ENCODE results near the gene NETO2. TPM values are rescaled to one million over a fixed set of nuclear protein-coding genes. Genes with fewer than 3 reads are reported as not detected.

NETO2 gene
- total RNA-seq, 1 experiment from 2014 or later, result 38.2 TPM

DNA sequence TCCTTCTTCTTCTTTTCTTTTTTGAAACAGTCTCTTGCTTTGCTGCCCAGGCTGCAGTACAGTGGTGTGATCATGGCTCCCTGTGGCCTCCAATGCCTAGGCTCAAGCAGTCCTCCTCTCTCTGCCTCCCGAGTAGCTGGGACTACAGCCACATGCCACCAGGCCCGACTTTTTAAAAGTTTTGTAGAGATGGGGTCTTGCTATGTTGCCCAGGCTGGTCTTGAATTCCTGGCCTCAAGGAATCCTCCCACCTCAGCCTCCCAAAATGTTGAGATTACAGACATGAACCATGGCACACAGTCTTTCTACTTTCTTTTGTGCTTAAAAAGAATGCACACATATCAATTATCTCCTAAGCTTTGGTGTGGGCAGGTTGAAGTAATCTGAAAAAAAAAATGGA lies 109.3 kb downstream of the NETO2 start:
- Histone ChIP-seq H3K27me3 (ENCODE audit: control insufficient read depth, insufficient read depth, low read length) (no peaks in the 10 kb centered on the region), H3K4me1 (ENCODE audit: control insufficient read depth, insufficient read depth, low read length) (no peaks in the 10 kb centered on the region), H3K36me3 (ENCODE audit: control insufficient read depth, insufficient read depth, low read length) (no peaks in the 10 kb centered on the region), H3K9me3 (ENCODE audit: control insufficient read depth, insufficient read depth, low read depth, low read length) (no peaks in the 10 kb centered on the region), H3K4me3 (ENCODE audit: low read depth in 2 of 2, low read length in 2 of 2) (no peak overlapping the region), H3K27ac (ENCODE audit: low read length) (no peak overlapping the region)
- ChIA-PET POLR2A (no interaction called here), CTCF (interaction anchor here (0.6 kb wide), 1 partner anchor 26 kb away, joined by 3 read pairs; no protein-coding TSS in a partner anchor)
- TF ChIP-seq SIN3A (IDR thresholded peaks at IDR 0.05; ENCODE audit: borderline replicate concordance, insufficient read depth, low read depth, low read length) (no peak), TCF7L2 (IDR thresholded peaks at IDR 0.05; ENCODE audit: low read depth, low read length) (no peak), POLR2AphosphoS5 (IDR thresholded peaks at IDR 0.05; ENCODE audit: low read depth, low read length) (no peak)
- TF ChIP-seq, protein P1, sequence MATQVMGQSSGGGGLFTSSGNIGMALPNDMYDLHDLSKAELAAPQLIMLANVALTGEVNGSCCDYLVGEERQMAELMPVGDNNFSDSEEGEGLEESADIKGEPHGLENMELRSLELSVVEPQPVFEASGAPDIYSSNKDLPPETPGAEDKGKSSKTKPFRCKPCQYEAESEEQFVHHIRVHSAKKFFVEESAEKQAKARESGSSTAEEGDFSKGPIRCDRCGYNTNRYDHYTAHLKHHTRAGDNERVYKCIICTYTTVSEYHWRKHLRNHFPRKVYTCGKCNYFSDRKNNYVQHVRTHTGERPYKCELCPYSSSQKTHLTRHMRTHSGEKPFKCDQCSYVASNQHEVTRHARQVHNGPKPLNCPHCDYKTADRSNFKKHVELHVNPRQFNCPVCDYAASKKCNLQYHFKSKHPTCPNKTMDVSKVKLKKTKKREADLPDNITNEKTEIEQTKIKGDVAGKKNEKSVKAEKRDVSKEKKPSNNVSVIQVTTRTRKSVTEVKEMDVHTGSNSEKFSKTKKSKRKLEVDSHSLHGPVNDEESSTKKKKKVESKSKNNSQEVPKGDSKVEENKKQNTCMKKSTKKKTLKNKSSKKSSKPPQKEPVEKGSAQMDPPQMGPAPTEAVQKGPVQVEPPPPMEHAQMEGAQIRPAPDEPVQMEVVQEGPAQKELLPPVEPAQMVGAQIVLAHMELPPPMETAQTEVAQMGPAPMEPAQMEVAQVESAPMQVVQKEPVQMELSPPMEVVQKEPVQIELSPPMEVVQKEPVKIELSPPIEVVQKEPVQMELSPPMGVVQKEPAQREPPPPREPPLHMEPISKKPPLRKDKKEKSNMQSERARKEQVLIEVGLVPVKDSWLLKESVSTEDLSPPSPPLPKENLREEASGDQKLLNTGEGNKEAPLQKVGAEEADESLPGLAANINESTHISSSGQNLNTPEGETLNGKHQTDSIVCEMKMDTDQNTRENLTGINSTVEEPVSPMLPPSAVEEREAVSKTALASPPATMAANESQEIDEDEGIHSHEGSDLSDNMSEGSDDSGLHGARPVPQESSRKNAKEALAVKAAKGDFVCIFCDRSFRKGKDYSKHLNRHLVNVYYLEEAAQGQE (IDR thresholded peaks at IDR 0.05; ENCODE audit: insufficient read depth in 1 of 2, low read depth in 2 of 2, low read length in 1 of 2), result no peak
- TF ChIP-seq, protein P2, sequence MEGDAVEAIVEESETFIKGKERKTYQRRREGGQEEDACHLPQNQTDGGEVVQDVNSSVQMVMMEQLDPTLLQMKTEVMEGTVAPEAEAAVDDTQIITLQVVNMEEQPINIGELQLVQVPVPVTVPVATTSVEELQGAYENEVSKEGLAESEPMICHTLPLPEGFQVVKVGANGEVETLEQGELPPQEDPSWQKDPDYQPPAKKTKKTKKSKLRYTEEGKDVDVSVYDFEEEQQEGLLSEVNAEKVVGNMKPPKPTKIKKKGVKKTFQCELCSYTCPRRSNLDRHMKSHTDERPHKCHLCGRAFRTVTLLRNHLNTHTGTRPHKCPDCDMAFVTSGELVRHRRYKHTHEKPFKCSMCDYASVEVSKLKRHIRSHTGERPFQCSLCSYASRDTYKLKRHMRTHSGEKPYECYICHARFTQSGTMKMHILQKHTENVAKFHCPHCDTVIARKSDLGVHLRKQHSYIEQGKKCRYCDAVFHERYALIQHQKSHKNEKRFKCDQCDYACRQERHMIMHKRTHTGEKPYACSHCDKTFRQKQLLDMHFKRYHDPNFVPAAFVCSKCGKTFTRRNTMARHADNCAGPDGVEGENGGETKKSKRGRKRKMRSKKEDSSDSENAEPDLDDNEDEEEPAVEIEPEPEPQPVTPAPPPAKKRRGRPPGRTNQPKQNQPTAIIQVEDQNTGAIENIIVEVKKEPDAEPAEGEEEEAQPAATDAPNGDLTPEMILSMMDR (IDR thresholded peaks at IDR 0.05), result no peak
- intact Hi-C loops (cut with micrococcal nuclease; ENCODE audit: unreplicated experiment) (no loop called here), in situ Hi-C loops (cut with HindIII; ENCODE audit: low pct_unique_long_range_greater_than_20kb, low sequenced_read_pairs) (no loop called here)
- no TSS peak for BruUV-seq (replicated peaks)
- ATAC-seq, result no peak
- no peak for DNase-seq (ENCODE audit: low read depth, low spot score)

DNA sequence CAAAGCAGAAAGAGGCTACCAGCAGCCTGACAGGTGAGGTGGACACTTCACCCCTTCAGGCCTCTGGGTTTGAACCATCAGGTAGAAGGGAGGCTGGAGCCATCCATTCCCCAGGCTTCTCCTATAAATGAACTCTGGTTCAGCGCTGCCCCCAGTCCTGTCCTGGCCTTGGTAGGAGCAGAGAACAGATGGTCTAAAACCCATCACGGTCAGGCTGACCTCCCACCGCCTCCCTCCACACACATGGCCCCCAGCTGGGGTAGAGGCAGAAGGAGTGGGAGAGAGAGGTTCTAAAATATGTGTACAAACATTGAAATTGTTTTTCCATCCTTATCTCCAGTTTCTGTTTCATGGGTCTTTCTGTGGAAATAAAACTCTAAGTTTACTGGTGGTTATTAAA lies 110.6 kb downstream of the NETO2 start:
- CTCF ChIA-PET, result no interaction called here

More for the DNA sequence above, 110.6 kb downstream of the NETO2 start:
- ATAC-seq, result no peak
- H3K27me3 ChIP-seq (ENCODE audit: control insufficient read depth, insufficient read depth, low read length), result no peaks in the 10 kb centered on the region
- no peak overlapping the region for H3K4me3 ChIP-seq (ENCODE audit: low read depth in 2 of 2, low read length in 2 of 2)
- POLR2A ChIA-PET, result no interaction called here
- TF ChIP-seq POLR2AphosphoS5 (IDR thresholded peaks at IDR 0.05; ENCODE audit: low read depth, low read length) (no peak), SIN3A (IDR thresholded peaks at IDR 0.05; ENCODE audit: borderline replicate concordance, insufficient read depth, low read depth, low read length) (no peak), TCF7L2 (IDR thresholded peaks at IDR 0.05; ENCODE audit: low read depth, low read length) (no peak)
- TF ChIP-seq, protein P1 (IDR thresholded peaks at IDR 0.05; ENCODE audit: insufficient read depth in 1 of 2, low read depth in 2 of 2, low read length in 1 of 2), result no peak
- TF ChIP-seq, protein P2 (IDR thresholded peaks at IDR 0.05), result no peak
- H3K9me3 ChIP-seq (ENCODE audit: control insufficient read depth, insufficient read depth, low read depth, low read length), result no peaks in the 10 kb centered on the region
- no peaks in the 10 kb centered on the region for H3K36me3 ChIP-seq (ENCODE audit: control insufficient read depth, insufficient read depth, low read length)
- H3K27ac ChIP-seq (ENCODE audit: low read length), result no peak overlapping the region
- BruUV-seq (replicated peaks), result no TSS peak
- in situ Hi-C loops (cut with HindIII; ENCODE audit: low pct_unique_long_range_greater_than_20kb, low sequenced_read_pairs), result no loop called here
- no peak for DNase-seq (ENCODE audit: low read depth, low spot score)
- H3K4me1 ChIP-seq (ENCODE audit: control insufficient read depth, insufficient read depth, low read length), result no peaks in the 10 kb centered on the region
- intact Hi-C loops (cut with micrococcal nuclease; ENCODE audit: unreplicated experiment), result no loop called here
